K562 (cell line): ENCODE measurements around the gene ORAI1. TPM values are rescaled to one million over a fixed set of nuclear protein-coding genes. Genes with fewer than 3 reads are reported as not detected.

Source experiments
- CBX8 ChIP-seq: fragments of 200-600 bp; sonication (generic); IDR thresholded peaks from 2 replicates; pipeline ENCODE4 v1.6.1; 2012; ENCODE audit warnings: borderline replicate concordance, mixed run types, low read depth, mild to moderate bottlenecking, moderate library complexity, mixed read lengths, low read length, control low read depth, inconsistent platforms; ENCODE audit not compliant: poor library complexity, severe bottlenecking; ENCODE audit errors: extremely low read depth
- MAFF ChIP-seq: IDR thresholded peaks from 2 replicates; pipeline ENCODE4 v1.6.1; 2012; ENCODE audit warnings: low read length, improper control_type of control experiment
- RFX7 ChIP-seq: fragments of 250-450 bp; sonication (Bioruptor Pico); IDR thresholded peaks from 2 replicates; pipeline ENCODE4 v1.5.1; 2021; ENCODE audit warnings: mild to moderate bottlenecking
- TOE1 ChIP-seq, 2 experiments: fragments of 450-650 bp in 1 of 2; sonication (generic) in 1 of 2; formaldehyde crosslinking in 1 of 2; IDR thresholded peaks; 2 replicates each; pipeline versions ENCODE4 v1.7.1 to v1.8.0; 2016 to 2022; ENCODE audit warnings: borderline replicate concordance in 2 of 2, mild to moderate bottlenecking in 2 of 2, antibody characterized with exemption in 1 of 2, inconsistent platforms in 1 of 2, low read depth in 1 of 2, missing genetic modification reagents in 1 of 2, moderate library complexity in 1 of 2
- ZFP36 ChIP-seq: fragments of 150-350 bp; IDR thresholded peaks from 2 replicates; pipeline ENCODE4 v1.6.1; 2018; ENCODE audit warnings: low read length, low read depth; ENCODE audit not compliant: partially characterized antibody
- ZFPM2 ChIP-seq: fragments of 250-450 bp; sonication (Bioruptor Pico); IDR thresholded peaks from 2 replicates; pipeline ENCODE4 v1.5.1; 2022; ENCODE audit warnings: mild to moderate bottlenecking
- ZNF174 ChIP-seq: fragments of 250-450 bp; sonication (Bioruptor Pico); IDR thresholded peaks from 2 replicates; pipeline ENCODE4 v1.4.0; 2020; ENCODE audit warnings: mild to moderate bottlenecking
- polyA plus RNA-seq, 8 experiments: library from polyadenylated mRNA; depleted of rRNA in 4 of 8; stranded (reverse) in 5 of 8; unstranded in 3 of 8; fragments of >200 nt; fragmentation: Nextera tagmentation in 2 of 8; fragmentation: Illumina TruSeq in 1 of 8; extraction: Ambion mirVana in 2 of 8; extraction: Trizol in 1 of 8; gene quantifications; 2 replicates each; pipeline versions ENCODE4 v1.2.1 to v1.2.3, GENCODE V29; 2011 to 2014; ENCODE audit warnings: inconsistent platforms in 1 of 8, missing spikeins in 1 of 8
- total RNA-seq, 7 experiments: library from RNA; depleted of rRNA in 6 of 7; stranded (reverse); fragments of >200 nt in 6 of 7; fragmentation: Illumina TruSeq in 2 of 7; extraction: Trizol in 2 of 7; gene quantifications; 2 replicates each; pipeline versions ENCODE4 v1.2.1 to v1.2.3, GENCODE V29; 2011 to 2021; ENCODE audit warnings: low replicate concordance in 1 of 7
- TF ChIP-seq, protein P1 (sequence below): fragments of 200-800 bp; sonication (Bioruptor generic); IDR thresholded peaks from 2 replicates; pipeline ENCODE4 v1.6.1; 2016; ENCODE audit warnings: missing genetic modification characterization, missing compliant biosample characterization
- TF ChIP-seq, protein P2 (sequence below): sonication (generic); formaldehyde crosslinking; IDR thresholded peaks from 2 replicates; pipeline ENCODE4 v1.5.0; 2020; ENCODE audit warnings: missing genetic modification reagents
- TF ChIP-seq, protein P3 (sequence below): IDR thresholded peaks from 3 replicates; pipeline ENCODE4 v1.6.1; 2011; ENCODE audit warnings: borderline replicate concordance, mild to moderate bottlenecking; ENCODE audit not compliant: insufficient read length, insufficient read depth
- TF ChIP-seq, protein P4 (sequence below): fragments of 250-450 bp; sonication (Bioruptor Pico); IDR thresholded peaks from 2 replicates; pipeline ENCODE4 v1.8.0; 2021; ENCODE audit warnings: mild to moderate bottlenecking, moderate library complexity
- TF ChIP-seq, protein P5 (sequence below): fragments of 450-650 bp; formaldehyde crosslinking; IDR thresholded peaks from 2 replicates; pipeline ENCODE4 v1.4.0; 2020; ENCODE audit warnings: mild to moderate bottlenecking, mixed read lengths
- TF ChIP-seq, protein P6 (sequence below): IDR thresholded peaks from 2 replicates; pipeline ENCODE4 v1.6.1; 2011; ENCODE audit not compliant: insufficient read length; ENCODE audit errors: extremely low read depth

ORAI1 gene
- total and polyA plus RNA-seq, 9 of the 15 experiments (the other 6 are each of a cell fraction or from before 2014, with no cell fraction given), result 2.6 to 23.8 (median 9.3) TPM

DNA sequence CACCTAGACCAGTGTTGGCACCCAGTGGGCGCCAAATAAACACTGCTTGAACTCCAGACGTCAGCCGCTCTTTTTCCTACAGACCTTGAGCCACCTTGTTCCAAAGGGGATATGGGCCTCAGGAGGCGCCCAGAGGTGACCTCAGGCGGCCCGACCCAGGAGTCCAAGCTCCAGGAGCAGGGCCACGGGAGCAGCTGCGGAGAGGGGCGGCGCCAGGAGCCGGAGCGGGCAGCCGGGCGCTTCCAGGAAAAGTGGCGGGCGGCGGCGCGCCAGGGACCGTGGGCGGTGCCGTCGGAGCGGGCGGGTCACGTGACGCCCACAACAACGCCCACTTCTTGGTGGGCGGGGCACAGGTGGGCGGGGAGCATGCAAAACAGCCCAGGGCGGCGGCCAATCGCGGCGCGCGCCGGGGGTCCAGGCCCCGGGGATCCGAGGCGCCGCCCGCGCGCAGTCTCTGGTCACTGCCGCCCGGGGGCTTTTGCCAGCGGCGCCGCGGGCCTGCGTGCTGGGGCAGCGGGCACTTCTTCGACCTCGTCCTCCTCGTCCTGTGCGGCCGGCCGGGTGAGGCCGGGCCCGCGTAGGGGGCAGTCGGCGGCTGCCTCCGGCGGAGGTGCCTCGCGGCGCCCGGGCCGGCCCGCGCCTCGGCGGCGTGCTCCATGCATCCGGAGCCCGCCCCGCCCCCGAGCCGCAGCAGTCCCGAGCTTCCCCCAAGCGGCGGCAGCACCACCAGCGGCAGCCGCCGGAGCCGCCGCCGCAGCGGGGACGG lies at the start of gene ORAI1 (continued):
- TF ChIP-seq, protein P1, sequence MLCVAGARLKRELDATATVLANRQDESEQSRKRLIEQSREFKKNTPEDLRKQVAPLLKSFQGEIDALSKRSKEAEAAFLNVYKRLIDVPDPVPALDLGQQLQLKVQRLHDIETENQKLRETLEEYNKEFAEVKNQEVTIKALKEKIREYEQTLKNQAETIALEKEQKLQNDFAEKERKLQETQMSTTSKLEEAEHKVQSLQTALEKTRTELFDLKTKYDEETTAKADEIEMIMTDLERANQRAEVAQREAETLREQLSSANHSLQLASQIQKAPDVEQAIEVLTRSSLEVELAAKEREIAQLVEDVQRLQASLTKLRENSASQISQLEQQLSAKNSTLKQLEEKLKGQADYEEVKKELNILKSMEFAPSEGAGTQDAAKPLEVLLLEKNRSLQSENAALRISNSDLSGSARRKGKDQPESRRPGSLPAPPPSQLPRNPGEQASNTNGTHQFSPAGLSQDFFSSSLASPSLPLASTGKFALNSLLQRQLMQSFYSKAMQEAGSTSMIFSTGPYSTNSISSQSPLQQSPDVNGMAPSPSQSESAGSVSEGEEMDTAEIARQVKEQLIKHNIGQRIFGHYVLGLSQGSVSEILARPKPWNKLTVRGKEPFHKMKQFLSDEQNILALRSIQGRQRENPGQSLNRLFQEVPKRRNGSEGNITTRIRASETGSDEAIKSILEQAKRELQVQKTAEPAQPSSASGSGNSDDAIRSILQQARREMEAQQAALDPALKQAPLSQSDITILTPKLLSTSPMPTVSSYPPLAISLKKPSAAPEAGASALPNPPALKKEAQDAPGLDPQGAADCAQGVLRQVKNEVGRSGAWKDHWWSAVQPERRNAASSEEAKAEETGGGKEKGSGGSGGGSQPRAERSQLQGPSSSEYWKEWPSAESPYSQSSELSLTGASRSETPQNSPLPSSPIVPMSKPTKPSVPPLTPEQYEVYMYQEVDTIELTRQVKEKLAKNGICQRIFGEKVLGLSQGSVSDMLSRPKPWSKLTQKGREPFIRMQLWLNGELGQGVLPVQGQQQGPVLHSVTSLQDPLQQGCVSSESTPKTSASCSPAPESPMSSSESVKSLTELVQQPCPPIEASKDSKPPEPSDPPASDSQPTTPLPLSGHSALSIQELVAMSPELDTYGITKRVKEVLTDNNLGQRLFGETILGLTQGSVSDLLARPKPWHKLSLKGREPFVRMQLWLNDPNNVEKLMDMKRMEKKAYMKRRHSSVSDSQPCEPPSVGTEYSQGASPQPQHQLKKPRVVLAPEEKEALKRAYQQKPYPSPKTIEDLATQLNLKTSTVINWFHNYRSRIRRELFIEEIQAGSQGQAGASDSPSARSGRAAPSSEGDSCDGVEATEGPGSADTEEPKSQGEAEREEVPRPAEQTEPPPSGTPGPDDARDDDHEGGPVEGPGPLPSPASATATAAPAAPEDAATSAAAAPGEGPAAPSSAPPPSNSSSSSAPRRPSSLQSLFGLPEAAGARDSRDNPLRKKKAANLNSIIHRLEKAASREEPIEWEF, result no peak
- TF ChIP-seq ZNF174 (CRISPR knock-in tag) (no peak), ZFP36 (no peak), ZFPM2 (CRISPR knock-in tag) (no peak), CBX8 (no peak), TOE1 (IDR thresholded peaks at IDR 0.05; ENCODE audit: borderline replicate concordance) (peak; percentile 99), TOE1 (CRISPR knock-in tag; IDR thresholded peaks at IDR 0.05; ENCODE audit: borderline replicate concordance, low read depth) (no peak), RFX7 (no peak), MAFF (no peak)
- TF ChIP-seq, protein P2, sequence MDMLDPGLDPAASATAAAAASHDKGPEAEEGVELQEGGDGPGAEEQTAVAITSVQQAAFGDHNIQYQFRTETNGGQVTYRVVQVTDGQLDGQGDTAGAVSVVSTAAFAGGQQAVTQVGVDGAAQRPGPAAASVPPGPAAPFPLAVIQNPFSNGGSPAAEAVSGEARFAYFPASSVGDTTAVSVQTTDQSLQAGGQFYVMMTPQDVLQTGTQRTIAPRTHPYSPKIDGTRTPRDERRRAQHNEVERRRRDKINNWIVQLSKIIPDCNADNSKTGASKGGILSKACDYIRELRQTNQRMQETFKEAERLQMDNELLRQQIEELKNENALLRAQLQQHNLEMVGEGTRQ, result peak; percentile 96
- TF ChIP-seq, protein P3, sequence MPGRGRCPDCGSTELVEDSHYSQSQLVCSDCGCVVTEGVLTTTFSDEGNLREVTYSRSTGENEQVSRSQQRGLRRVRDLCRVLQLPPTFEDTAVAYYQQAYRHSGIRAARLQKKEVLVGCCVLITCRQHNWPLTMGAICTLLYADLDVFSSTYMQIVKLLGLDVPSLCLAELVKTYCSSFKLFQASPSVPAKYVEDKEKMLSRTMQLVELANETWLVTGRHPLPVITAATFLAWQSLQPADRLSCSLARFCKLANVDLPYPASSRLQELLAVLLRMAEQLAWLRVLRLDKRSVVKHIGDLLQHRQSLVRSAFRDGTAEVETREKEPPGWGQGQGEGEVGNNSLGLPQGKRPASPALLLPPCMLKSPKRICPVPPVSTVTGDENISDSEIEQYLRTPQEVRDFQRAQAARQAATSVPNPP, result no peak
- TF ChIP-seq, protein P4, sequence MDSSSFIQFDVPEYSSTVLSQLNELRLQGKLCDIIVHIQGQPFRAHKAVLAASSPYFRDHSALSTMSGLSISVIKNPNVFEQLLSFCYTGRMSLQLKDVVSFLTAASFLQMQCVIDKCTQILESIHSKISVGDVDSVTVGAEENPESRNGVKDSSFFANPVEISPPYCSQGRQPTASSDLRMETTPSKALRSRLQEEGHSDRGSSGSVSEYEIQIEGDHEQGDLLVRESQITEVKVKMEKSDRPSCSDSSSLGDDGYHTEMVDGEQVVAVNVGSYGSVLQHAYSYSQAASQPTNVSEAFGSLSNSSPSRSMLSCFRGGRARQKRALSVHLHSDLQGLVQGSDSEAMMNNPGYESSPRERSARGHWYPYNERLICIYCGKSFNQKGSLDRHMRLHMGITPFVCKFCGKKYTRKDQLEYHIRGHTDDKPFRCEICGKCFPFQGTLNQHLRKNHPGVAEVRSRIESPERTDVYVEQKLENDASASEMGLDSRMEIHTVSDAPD (CRISPR knock-in tag), result no peak
- TF ChIP-seq, protein P5, sequence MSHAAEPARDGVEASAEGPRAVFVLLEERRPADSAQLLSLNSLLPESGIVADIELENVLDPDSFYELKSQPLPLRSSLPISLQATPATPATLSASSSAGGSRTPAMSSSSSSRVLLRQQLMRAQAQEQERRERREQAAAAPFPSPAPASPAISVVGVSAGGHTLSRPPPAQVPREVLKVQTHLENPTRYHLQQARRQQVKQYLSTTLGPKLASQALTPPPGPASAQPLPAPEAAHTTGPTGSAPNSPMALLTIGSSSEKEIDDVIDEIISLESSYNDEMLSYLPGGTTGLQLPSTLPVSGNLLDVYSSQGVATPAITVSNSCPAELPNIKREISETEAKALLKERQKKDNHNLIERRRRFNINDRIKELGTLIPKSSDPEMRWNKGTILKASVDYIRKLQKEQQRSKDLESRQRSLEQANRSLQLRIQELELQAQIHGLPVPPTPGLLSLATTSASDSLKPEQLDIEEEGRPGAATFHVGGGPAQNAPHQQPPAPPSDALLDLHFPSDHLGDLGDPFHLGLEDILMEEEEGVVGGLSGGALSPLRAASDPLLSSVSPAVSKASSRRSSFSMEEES, result peak; percentile 100
- TF ChIP-seq, protein P6, sequence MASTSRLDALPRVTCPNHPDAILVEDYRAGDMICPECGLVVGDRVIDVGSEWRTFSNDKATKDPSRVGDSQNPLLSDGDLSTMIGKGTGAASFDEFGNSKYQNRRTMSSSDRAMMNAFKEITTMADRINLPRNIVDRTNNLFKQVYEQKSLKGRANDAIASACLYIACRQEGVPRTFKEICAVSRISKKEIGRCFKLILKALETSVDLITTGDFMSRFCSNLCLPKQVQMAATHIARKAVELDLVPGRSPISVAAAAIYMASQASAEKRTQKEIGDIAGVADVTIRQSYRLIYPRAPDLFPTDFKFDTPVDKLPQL, result no peak
